Neural progenitor cell (in vitro differentiated cells): ENCODE data around the gene KRTAP5-1.

Source experiments
- CTCF ChIP-seq: fragments of 200-600 bp; sonication (generic); IDR thresholded peaks from 2 replicates; pipeline ENCODE4 v1.5.1; 2017; ENCODE audit warnings: antibody characterized with exemption, mild to moderate bottlenecking
- EZH2phosphoT487 ChIP-seq: fragments of 200-600 bp; sonication (generic); IDR thresholded peaks from 2 replicates; pipeline ENCODE4 v1.6.1; 2017; ENCODE audit warnings: antibody characterized with exemption

GRCh38 chr11:1629326-1630185 lies 44.5 kb upstream of the KRTAP5-1 start, which contains the start of gene KRTAP5-5:
- TF ChIP-seq EZH2phosphoT487 = no peak
- TF ChIP-seq CTCF = no peak
